Activated T-helper 1 cell treated with Interleukin-2 at 50 U/mL for 16 hours (primary cell): Measurements from ENCODE around the gene BMP8B.

Experiments used
- DNase-seq: peaks from one replicate; pipeline ENCODE4 v3.0.0-alpha.2; 2020; ENCODE audit warnings: low read depth

Gene BMP8B

DNA sequence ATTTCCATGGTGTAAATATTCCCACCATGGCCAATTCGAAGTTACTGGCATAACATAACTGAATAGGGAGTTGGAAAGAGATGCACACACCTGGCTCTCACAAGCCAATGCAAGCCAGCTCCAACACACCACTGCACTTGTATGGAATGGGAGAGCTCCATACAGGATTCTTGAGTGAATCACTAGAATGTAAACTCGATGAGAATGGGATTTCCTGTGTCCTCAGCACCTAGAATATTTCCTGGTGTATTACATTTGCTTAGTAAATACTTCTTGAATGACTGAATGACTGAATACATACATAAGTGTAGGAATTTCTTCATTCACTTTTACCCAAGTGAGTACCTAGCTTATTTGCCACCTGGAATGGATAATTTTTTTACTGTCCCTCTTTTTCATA, 66.2 kb downstream of the BMP8B start:
- DNase-seq, result no peak

DNA sequence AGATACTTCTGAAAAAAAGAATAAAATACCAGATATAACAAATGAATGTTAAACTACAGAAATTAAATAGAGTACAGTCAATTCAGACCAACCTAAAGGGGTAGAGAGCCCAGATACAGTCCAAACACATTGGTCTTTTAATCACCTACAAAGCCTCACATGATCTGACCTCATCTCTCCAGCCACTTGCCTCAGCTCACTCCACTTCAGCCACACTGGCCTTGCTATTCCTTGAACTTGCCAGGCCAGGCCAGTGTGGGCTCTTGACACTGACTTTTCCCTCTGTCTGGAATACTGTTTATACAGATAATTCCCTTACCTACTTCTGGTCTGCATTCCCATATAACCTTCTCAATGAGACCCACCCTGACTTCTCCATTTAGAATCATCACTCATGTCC, 67.0 kb downstream of the BMP8B start:
- DNase-seq, result no peak

DNA sequence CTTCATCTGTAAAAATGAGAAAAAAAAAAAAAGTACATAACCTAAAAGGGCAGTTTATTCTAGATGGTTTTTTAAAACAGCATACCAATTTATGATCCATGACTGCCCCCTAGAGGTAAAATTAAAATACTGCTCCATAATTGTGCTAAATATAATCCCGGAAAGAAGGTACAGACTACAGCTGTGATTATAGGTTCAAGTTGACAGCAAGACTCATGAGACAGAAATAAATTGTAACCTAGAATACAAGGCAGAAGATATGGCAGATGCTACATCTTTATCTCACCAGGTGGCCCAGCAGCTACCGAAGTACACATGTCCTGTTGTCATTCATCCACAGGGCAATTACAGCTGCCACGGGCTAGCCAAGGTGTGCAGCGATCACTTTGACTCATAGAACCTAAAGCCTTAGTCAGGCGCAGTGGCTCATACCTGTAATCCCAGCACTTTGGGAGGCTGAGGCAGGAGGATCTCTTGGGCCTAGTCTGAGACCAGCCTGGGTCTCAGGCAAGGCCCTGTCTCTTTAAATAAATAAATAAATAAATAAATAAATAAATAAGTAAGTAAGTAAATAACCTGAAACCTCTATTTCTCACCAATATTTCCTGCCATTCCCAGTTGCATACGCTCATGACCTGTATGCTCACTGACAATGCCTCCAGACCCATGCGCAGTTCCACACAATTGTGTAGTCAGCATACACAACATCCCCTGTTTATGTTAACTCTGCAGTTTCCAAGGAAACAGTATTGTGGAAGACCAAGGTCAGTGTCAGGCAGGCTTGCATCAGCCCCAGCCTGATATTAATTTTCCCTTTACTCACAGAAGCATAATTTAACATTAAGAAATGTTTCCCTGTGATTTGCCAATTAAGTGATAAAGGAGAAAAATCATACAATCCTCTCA, 68.3 kb downstream of the BMP8B start:
- no peak for DNase-seq

DNA sequence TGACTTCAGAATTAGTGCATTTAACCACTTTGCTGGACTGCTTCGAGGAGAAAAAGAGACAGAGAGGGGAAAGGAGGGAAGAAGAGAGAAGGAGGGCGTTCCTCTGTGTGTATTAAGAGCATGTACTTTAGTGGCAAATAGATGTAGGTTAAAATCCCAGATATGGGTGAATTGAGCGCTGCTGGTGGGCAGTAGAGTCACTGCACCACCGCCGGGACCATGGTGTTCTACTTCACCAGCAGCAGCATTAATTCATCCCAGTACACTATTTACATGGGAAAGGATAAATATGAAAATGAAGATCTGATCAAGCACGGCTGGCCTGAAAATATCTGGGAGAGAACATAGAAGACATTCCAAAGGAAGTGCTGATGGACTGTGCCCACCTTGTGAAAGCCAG, 70.9 kb downstream of the BMP8B start:
- no peak for DNase-seq

DNA sequence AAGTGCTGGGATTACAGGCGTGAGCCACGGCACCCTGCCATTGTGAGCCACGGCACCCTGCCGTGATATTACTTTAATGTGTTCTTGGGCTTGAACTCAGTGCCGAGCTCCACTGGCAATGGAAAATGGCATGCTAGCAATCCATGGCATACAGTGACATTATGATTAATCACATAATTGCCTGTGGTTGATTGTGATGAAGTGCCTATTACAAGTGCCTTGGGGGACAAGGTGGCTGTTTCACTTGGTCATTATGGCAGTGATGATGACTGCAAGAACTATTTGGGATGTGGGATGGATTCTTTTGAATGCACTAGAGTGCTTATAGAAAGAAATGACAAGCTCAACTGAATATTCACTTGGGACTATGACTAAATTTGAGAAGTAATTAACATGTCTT, 75.1 kb downstream of the BMP8B start:
- no peak for DNase-seq

DNA sequence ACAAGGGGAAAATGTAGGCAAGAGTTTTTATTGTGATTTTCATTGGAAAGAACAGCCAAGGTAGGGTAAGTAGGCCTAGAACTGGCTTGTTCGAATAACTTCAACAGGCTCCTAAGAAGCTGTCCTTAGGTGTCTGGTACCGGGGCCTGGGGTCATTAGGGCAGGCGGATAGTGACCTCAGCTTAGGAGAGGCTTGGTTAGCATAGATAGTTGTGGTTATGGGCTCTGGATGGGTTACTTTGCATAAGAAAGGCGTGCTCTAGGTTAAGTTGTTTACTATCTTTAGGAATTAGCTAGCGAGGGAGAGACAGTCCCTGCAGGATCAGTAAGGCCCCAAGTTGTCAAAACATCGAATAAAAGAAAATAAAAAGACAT, 76.7 kb downstream of the BMP8B start:
- no peak for DNase-seq

DNA sequence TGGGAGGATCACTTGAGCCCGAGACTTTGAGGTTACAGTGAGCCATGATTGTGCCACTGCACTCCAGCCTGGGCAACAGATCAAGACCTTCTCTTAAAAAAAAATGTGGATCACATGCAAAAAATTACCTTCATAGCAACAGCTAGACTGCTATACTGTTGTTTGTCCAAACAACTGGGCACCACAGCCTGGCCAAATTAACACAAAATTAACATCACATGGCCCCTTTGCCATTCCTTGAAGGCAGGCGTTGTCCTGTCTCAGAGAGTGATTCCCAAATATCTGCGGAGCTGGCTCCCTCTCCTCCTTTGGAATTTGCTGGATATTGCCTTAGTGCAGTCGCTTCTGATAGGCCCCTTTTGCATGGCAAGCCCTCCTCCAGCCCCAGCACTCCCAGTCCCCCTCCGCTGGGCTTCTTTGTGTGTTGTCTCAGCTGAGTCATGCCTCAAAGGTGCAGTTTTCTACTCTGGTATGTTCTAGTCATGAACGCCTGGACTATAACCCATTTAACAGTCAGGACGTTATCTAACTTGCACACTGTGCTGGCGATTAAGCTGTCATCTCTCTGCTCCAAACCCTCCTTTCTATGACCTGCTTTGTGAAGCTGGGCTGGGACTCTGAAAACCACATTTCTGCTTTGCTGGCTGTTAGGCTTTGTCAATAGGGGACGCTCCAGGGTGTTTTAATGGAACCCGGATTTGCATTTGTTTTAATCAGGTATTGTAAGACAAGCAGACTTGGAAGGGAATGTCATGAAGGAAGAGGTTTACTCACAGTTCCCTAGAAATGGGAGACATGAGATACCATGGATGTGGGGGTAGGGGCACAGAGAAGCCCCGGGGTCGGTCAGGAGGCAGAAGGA, 77.3 kb downstream of the BMP8B start:
- no peak for DNase-seq

DNA sequence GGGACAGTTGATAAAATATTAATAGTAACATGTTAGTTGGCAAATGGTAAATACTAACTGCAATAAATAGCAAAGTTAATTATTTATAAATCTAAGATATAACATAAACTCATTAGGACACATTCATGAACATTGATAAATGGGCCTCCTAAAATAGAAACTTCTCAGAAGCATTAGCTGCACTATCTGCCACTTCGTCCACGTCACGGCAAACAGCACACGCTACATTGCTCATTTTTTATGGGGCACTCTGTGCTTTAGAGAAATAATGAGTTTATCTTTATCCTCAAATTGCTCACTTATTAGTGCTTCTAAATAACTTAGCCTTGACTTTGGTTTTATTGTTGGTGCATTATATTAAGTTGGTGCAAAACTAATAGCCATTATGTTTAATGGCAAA, 81.2 kb downstream of the BMP8B start:
- DNase-seq, result no peak
